Astrocyte (in vitro differentiated cells and primary cell): ENCODE results near the gene RPS6KA2. TPM values are rescaled to one million over a fixed set of nuclear protein-coding genes. Genes with fewer than 3 reads are reported as not detected.

Source experiments
- DNase-seq: peaks from one replicate; pipeline ENCODE4 v3.0.0-alpha.2; 2010; ENCODE audit warnings: low read depth
- FAIRE-seq: peaks from 2 replicates; lab custom pipeline; 2011; peaks lifted over from hg19 to GRCh38; lab: Jason Lieb, UNC
- H2AFZ ChIP-seq: 2 replicates; pipeline ENCODE4 v1.6.0; 2012; ENCODE audit warnings: low read depth, low read length, inconsistent platforms
- H3K27ac ChIP-seq: 2 replicates; pipeline ENCODE4 v1.5.1; 2011; ENCODE audit warnings: low read depth, low read length, inconsistent platforms
- H3K27me3 ChIP-seq: 2 replicates; pipeline ENCODE4 v1.6.0; 2011; ENCODE audit warnings: low read length, inconsistent platforms; ENCODE audit not compliant: insufficient read depth
- H3K36me3 ChIP-seq: 2 replicates; pipeline ENCODE4 v1.5.1; 2011; ENCODE audit warnings: low read length, inconsistent platforms; ENCODE audit not compliant: insufficient read depth
- H3K4me1 ChIP-seq: 2 replicates; pipeline ENCODE4 v1.5.1; 2011; ENCODE audit warnings: low read length, inconsistent platforms; ENCODE audit not compliant: insufficient read depth
- H3K4me2 ChIP-seq: 2 replicates; pipeline ENCODE4 v1.6.0; 2012; ENCODE audit warnings: low read length, inconsistent platforms
- H3K4me3 ChIP-seq: 2 replicates; pipeline ENCODE4 v1.5.1; 2011; ENCODE audit warnings: low read depth, mild to moderate bottlenecking, low read length, inconsistent platforms; ENCODE audit not compliant: insufficient read depth
- H3K79me2 ChIP-seq: 2 replicates; pipeline ENCODE4 v1.6.0; 2012; ENCODE audit warnings: mild to moderate bottlenecking, low read length, inconsistent platforms; ENCODE audit not compliant: insufficient read depth
- H3K9ac ChIP-seq: 2 replicates; pipeline ENCODE4 v1.6.0; 2012; ENCODE audit warnings: mild to moderate bottlenecking, low read length, inconsistent platforms
- H3K9me3 ChIP-seq: 2 replicates; pipeline ENCODE4 v1.5.1; 2012; ENCODE audit warnings: low read depth, mild to moderate bottlenecking, low read length, inconsistent platforms; ENCODE audit not compliant: insufficient read depth
- H4K20me1 ChIP-seq: 2 replicates; pipeline ENCODE4 v1.6.0; 2012; ENCODE audit warnings: low read length, inconsistent platforms; ENCODE audit not compliant: insufficient read depth
- H3K27ac Mint-ChIP-seq: one replicate; pipeline ENCODE4 v1.8.0; 2021; ENCODE audit warnings: mild to moderate bottlenecking, mixed read lengths; ENCODE audit not compliant: unreplicated experiment
- H3K27me3 Mint-ChIP-seq: one replicate; pipeline ENCODE4 v1.8.0; 2021; ENCODE audit warnings: low read depth, mixed read lengths; ENCODE audit not compliant: unreplicated experiment
- H3K36me3 Mint-ChIP-seq: one replicate; pipeline ENCODE4 v1.8.0; 2021; ENCODE audit warnings: low read depth, mixed read lengths; ENCODE audit not compliant: unreplicated experiment
- H3K4me1 Mint-ChIP-seq: one replicate; pipeline ENCODE4 v1.8.0; 2021; ENCODE audit warnings: low read depth, mixed read lengths; ENCODE audit not compliant: unreplicated experiment
- H3K4me3 Mint-ChIP-seq: one replicate; pipeline ENCODE4 v1.8.0; 2021; ENCODE audit warnings: mild to moderate bottlenecking, moderate library complexity, mixed read lengths; ENCODE audit not compliant: unreplicated experiment
- H3K9me3 Mint-ChIP-seq: one replicate; pipeline ENCODE4 v1.8.0; 2021; ENCODE audit warnings: mild to moderate bottlenecking, mixed read lengths; ENCODE audit not compliant: unreplicated experiment
- EZH2 ChIP-seq: IDR thresholded peaks from 2 replicates; pipeline ENCODE4 v1.6.1; 2012; ENCODE audit warnings: mild to moderate bottlenecking, low read length, inconsistent platforms; ENCODE audit not compliant: insufficient read depth
- total RNA-seq: library from RNA; stranded (reverse); gene quantifications from 2 replicates; pipeline ENCODE4 v1.2.1, GENCODE V29; 2021
- TF ChIP-seq, protein P1 (sequence below): IDR thresholded peaks from 2 replicates; pipeline ENCODE4 v1.5.1; 2011; ENCODE audit warnings: low read depth, mild to moderate bottlenecking, inconsistent platforms, low read length, moderate library complexity; ENCODE audit not compliant: insufficient read depth

The RPS6KA2 gene
- total RNA-seq, 1 donor from 2014 or later: 33.5 TPM

DNA sequence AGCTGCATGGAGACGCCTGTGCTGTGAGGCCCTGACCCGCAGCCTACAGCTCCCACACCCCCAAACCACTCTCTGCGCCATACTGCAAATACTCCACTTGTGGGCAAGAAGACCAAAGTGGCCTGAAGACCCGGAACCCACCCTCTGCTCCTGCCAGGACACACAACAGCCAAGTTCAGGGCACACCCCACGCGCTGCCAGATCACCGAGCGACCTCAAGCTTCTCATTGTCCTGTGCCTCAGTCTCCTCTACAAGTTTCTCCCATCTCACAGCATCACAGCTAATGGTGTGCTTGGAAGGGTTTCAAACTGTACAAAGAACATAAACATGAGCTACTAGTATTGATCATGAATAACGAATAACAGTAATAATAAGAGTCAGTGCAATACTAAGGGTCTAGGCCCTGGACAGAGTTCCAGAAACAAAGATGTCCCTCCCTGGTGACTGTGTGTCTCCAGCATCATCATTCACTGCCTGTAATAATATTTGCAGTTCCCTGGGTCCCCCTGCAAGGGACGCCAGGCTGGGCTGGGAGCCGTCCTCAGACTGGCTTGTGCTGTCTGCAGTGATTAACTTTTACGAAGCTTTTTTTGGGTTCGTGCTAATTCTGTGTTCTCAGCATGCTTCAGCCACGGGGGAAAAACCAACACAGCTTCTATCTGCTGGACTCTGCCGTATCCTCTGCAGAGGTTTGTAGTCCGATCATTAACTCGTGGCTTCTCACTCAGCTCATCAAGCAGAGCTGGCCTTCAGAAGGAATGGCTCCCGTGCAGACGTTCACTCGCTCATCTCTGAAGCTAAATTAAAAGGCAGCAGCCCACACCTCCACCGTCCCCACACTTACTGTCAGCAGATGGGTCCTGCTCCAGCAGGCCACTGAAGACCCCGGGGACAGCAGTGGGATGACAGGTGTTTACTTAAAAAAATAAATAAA, 162.7 kb downstream of the RPS6KA2 start:
- no peak for TF ChIP-seq EZH2
- Histone ChIP-seq H3K36me3 (peaks cover 12% of the 10 kb centered on the region), H3K79me2 (no peaks in the 10 kb centered on the region), H3K9ac (no peak overlapping the region), H3K4me2 (no peak overlapping the region), H2AFZ (no peak overlapping the region), H3K4me3 (no peak overlapping the region), H3K27me3 (no peaks in the 10 kb centered on the region), H3K9me3 (no peaks in the 10 kb centered on the region), H4K20me1 (peaks cover 5% of the 10 kb centered on the region), H3K4me1 (peaks cover 13% of the 10 kb centered on the region), H3K27ac (no peak overlapping the region)
- no peak for FAIRE-seq
- Mint-ChIP-seq H3K27ac (no peak overlapping the region), H3K27me3 (no peaks in the 10 kb centered on the region), H3K9me3 (no peaks in the 10 kb centered on the region), H3K36me3 (peaks cover 27% of the 10 kb centered on the region), H3K4me3 (no peak overlapping the region), H3K4me1 (peaks cover 13% of the 10 kb centered on the region)
- DNase-seq: no peak

DNA sequence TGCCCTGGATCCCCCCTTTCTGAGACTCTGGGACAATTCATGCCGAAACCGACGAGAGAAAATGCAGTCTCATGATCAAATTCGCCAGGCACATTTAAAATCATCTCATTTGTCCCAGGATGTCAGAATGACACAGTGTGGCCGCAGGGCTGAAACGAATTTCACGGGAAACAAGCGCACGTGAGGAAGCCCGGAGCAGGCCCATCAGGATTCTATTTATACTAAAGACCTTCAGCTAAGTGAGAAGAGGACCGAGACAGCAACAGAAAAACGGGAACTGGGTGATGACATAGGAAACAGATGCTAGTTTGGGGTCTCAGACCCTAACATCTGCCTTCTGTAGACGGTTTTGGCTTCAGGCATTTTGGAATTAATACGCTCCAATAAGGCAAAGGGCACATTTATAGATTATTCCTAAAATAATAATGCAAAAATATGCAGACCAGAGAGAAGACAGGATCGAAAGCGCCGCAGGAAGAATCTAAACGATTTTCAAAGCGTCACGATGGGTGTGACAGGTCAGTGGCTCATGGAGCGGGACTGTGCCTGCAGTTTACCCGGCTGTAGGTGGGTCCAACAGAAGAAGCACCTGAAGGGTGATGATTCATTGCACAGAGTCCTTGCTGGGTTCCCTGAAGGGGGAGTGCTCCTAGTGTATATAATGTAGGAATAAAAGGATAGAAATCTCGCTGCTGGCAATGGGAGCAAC, 163.5 kb downstream of the RPS6KA2 start:
- Mint-ChIP-seq H3K27me3 (no peaks in the 10 kb centered on the region), H3K4me1 (peaks cover 13% of the 10 kb centered on the region), H3K9me3 (no peaks in the 10 kb centered on the region), H3K4me3 (no peak overlapping the region), H3K36me3 (peaks cover 30% of the 10 kb centered on the region), H3K27ac (no peak overlapping the region)
- Histone ChIP-seq H4K20me1 (peaks cover 5% of the 10 kb centered on the region), H3K9me3 (no peaks in the 10 kb centered on the region), H3K79me2 (no peaks in the 10 kb centered on the region), H3K4me1 (peaks cover 13% of the 10 kb centered on the region), H3K27me3 (no peaks in the 10 kb centered on the region), H3K4me2 (no peak overlapping the region), H3K27ac (no peak overlapping the region), H2AFZ (no peak overlapping the region), H3K9ac (no peak overlapping the region), H3K36me3 (peaks cover 9% of the 10 kb centered on the region), H3K4me3 (no peak overlapping the region)
- DNase-seq (no peak), FAIRE-seq (no peak)
- TF ChIP-seq EZH2: no peak
- TF ChIP-seq, protein P1, sequence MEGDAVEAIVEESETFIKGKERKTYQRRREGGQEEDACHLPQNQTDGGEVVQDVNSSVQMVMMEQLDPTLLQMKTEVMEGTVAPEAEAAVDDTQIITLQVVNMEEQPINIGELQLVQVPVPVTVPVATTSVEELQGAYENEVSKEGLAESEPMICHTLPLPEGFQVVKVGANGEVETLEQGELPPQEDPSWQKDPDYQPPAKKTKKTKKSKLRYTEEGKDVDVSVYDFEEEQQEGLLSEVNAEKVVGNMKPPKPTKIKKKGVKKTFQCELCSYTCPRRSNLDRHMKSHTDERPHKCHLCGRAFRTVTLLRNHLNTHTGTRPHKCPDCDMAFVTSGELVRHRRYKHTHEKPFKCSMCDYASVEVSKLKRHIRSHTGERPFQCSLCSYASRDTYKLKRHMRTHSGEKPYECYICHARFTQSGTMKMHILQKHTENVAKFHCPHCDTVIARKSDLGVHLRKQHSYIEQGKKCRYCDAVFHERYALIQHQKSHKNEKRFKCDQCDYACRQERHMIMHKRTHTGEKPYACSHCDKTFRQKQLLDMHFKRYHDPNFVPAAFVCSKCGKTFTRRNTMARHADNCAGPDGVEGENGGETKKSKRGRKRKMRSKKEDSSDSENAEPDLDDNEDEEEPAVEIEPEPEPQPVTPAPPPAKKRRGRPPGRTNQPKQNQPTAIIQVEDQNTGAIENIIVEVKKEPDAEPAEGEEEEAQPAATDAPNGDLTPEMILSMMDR: no peak

- no peaks in the 10 kb centered on the region for H3K9me3 ChIP-seq
- no peak overlapping the region for H3K4me3 ChIP-seq
- H4K20me1 ChIP-seq: peaks cover 5% of the 10 kb centered on the region
- H3K36me3 ChIP-seq: peaks cover 5% of the 10 kb centered on the region
- H3K9ac ChIP-seq: no peak overlapping the region
- TF ChIP-seq, protein P1: no peak
- no peak for TF ChIP-seq EZH2
- Mint-ChIP-seq H3K4me3 (no peak overlapping the region), H3K36me3 (peaks cover 39% of the 10 kb centered on the region), H3K9me3 (no peaks in the 10 kb centered on the region), H3K27me3 (no peaks in the 10 kb centered on the region), H3K4me1 (peaks cover 13% of the 10 kb centered on the region), H3K27ac (no peak overlapping the region)
- H3K27ac ChIP-seq: no peak overlapping the region
- H3K27me3 ChIP-seq: no peaks in the 10 kb centered on the region
- H3K4me2 ChIP-seq: no peak overlapping the region
- DNase-seq: no peak
- no peaks in the 10 kb centered on the region for H3K79me2 ChIP-seq
- FAIRE-seq: no peak
- H3K4me1 ChIP-seq: peaks cover 13% of the 10 kb centered on the region
- no peak overlapping the region for H2AFZ ChIP-seq
Observed at GRCh38 chr6:166462461-166463135, 164.5 kb downstream of the RPS6KA2 start.
